SJCRH30 (cell line): ENCODE data around the gene ZBTB38. TPM values are rescaled to one million over a fixed set of nuclear protein-coding genes. Genes with fewer than 3 reads are reported as not detected.

ENCODE experiments used
- DNase-seq, 2 experiments: peaks; one replicate each; pipeline ENCODE4 v3.0.0-alpha.2; 2015 to 2020
- H3K27ac ChIP-seq: fragments of 250-450 bp; sonication (Bioruptor Pico); 2 replicates; pipeline ENCODE4 v1.5.1; 2020; ENCODE audit warnings: mild to moderate bottlenecking, moderate library complexity
- H3K27me3 ChIP-seq: fragments of 250-450 bp; sonication (Bioruptor Pico); 2 replicates; pipeline ENCODE4 v1.5.1; 2020; ENCODE audit warnings: mild to moderate bottlenecking, moderate library complexity
- H3K36me3 ChIP-seq: fragments of 250-450 bp; sonication (Bioruptor Pico); 2 replicates; pipeline ENCODE4 v1.5.1; 2020; ENCODE audit warnings: mild to moderate bottlenecking, moderate library complexity
- H3K4me1 ChIP-seq: fragments of 250-450 bp; sonication (Bioruptor Pico); 2 replicates; pipeline ENCODE4 v1.5.1; 2020; ENCODE audit warnings: mild to moderate bottlenecking, moderate library complexity
- H3K4me3 ChIP-seq: fragments of 250-450 bp; sonication (Bioruptor Pico); 2 replicates; pipeline ENCODE4 v1.5.1; 2020; ENCODE audit warnings: mild to moderate bottlenecking, moderate library complexity
- H3K9me3 ChIP-seq: fragments of 250-450 bp; sonication (Bioruptor Pico); replicated peaks from 2 replicates; pipeline ENCODE4 v1.5.1; 2020; ENCODE audit warnings: mild to moderate bottlenecking, moderate library complexity
- total RNA-seq: library from RNA; depleted of rRNA; stranded (reverse); fragments of >200 nt; shearing (Covaris generic); gene quantifications from 2 replicates; pipeline ENCODE4 v1.2.3, GENCODE V29; 2014

Gene ZBTB38
- total RNA-seq, 1 experiment from 2014 or later: 36.1 TPM

DNA sequence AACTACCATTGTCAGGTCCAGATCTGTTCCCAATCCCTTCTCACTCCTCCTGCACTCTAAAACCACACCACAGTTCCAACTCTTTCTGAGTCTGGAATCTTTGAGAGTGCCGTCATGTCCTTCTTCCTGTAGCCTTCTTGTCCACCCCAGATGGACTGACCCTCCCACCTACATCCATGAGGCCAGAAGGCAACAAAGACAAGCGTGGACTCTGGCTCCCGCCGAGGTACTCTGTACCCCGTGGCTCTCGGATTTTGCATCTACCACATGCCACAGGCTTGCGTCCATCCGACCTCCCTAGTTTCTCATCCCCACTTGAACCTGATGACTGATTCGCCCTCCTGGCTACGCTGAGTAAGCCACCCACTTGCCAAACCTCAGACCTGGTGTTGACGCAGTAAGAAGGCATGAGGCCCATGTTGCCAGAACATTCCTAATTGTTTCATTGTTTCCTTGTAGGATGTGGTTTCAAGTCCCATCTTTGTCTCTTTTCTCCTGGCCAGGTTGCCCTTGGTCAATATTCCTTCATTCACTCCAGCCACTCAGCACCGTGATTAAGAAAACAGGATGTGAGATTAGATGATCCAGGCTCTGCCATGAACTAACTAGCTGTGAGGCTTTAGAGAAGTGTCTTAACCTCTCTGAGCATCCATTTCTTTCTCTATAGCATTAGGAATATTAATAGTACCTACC is 1.1 kb upstream of the ZBTB38 start:
- Histone ChIP-seq H3K27me3 (no peaks in the 10 kb centered on the region), H3K27ac (peak overlapping the region; percentile 97), H3K36me3 (peaks cover 6% of the 10 kb centered on the region), H3K9me3 (no peaks in the 10 kb centered on the region), H3K4me3 (no peak overlapping the region), H3K4me1 (peaks cover 35% of the 10 kb centered on the region)
- peak in 1 of 2 experiments; percentile 14 for DNase-seq

DNA sequence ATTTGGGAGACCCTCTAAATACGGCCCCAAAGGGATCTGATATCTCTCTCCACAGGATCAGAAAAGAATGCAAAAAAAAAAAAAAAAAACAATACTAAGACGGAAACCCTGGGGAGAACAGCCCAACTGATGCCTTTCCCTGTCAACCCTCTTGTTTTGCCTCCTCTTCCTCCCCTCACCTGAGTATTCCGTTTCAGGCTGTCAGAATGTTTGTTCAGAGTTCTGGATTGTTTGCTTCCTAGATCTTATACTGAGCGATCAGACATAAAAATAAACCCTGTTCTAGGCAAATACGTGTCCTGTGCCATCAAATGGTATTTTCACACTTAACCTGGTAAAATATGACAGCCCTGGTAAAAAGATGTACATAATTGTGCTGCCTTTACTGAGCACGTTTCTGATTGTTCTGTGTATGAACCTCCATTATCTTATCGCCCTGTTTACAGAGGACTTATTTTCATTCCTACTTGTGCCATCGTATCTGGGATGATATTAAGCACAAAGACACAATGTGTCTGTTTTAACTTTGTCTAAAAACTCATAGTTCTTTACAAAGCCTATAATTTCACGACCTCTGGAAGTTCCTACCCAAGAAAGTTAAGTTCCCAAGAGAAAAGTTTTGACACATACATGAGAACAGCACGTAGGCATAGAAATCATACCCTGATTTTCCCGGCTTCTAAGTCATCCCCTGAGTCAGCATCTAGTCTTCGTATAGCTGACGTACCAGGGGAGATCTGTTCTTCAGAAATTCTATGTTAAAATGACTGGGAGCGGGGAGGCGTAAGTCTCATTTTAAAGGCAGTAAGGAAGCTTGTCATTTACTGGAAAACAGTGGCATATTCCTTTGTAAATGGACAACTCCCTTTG is 856 bp downstream of the ZBTB38 start:
- Histone ChIP-seq H3K36me3 (peaks cover 14% of the 10 kb centered on the region), H3K27me3 (no peaks in the 10 kb centered on the region), H3K4me3 (peak overlapping the region; percentile 56), H3K27ac (peak overlapping the region; percentile 97), H3K4me1 (peaks cover 35% of the 10 kb centered on the region), H3K9me3 (no peaks in the 10 kb centered on the region)
- peak in 1 of 2 experiments; percentile 20 for DNase-seq

DNA sequence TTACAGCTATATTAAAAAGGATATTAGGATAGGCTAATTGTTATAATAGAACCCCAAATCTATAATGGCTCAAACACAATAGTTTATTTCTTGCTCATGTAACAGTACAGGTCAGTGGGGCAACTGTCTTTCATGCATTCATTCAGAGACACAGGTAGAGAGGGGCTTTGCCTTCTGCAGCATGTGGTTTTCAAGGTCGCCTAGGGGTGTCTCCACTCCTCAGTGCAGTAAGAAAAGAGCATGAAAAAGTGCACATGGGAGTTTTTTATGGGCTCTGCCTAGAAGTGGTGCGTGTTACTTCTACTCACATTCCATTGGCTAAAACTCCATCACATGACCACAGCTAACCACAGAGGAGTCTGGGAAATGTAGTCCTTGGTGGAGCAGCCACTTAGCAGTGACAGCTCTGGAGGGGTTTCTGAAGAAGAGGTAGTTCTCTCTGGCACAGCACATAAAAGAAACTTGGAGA is 1.8 kb downstream of the ZBTB38 start:
- H3K4me3 ChIP-seq: peak overlapping the region; percentile 56; the same call in 1 of the 2 replicates
- H3K36me3 ChIP-seq: peaks cover 21% of the 10 kb centered on the region
- no peaks in the 10 kb centered on the region for H3K9me3 ChIP-seq
- peak; percentile 69 to 88 for DNase-seq
- no peaks in the 10 kb centered on the region for H3K27me3 ChIP-seq
- peak overlapping the region; percentile 97 for H3K27ac ChIP-seq
- peaks cover 35% of the 10 kb centered on the region for H3K4me1 ChIP-seq

DNA sequence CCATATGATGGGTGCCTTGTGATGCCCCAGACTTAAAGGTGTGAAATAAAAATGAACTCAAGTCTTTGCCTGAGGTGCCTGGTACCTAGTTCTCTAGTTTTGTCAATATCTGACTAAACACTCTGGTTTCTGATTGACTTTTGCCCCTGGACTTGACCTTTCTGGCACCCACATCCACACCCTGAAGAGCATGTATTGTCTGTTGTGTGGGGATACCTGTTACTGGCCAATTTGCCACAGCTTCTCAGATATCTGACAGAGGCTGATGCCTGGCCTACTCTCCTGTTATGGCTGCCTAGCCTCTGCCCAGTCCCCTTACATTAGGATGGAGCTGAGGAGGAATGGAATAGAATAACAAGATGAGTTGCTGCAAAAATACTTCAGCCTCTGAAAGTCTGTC is 3.6 kb downstream of the ZBTB38 start:
- Histone ChIP-seq H3K27me3 (no peaks in the 10 kb centered on the region), H3K27ac (no peak overlapping the region), H3K4me1 (peaks cover 24% of the 10 kb centered on the region), H3K36me3 (peaks cover 32% of the 10 kb centered on the region), H3K9me3 (no peaks in the 10 kb centered on the region), H3K4me3 (no peak overlapping the region)
- DNase-seq: no peak

DNA sequence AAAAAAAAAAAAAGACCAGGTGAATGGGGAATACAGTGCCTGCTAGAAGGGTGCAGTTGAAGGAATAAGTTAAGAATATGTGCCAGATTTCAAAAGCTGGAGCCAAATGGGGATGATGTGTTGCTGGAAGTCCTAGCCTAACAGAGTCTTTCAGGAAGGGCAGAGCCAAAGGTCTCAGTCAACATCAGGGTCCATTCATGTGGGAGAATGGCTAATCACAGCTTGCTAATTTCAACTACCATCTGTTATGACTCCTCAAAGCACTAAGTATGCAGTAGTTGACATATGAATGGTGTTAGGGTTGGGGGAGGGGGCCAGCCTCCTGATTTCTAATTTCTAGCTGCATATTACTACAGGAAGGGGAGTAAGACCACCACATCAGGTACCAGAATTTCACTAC is 4.4 kb downstream of the ZBTB38 start:
- Histone ChIP-seq H3K4me1 (peaks cover 16% of the 10 kb centered on the region), H3K27me3 (no peaks in the 10 kb centered on the region), H3K36me3 (peaks cover 34% of the 10 kb centered on the region), H3K27ac (no peak overlapping the region), H3K9me3 (no peaks in the 10 kb centered on the region), H3K4me3 (no peak overlapping the region)
- DNase-seq: peak in 1 of 2 experiments; percentile 29

DNA sequence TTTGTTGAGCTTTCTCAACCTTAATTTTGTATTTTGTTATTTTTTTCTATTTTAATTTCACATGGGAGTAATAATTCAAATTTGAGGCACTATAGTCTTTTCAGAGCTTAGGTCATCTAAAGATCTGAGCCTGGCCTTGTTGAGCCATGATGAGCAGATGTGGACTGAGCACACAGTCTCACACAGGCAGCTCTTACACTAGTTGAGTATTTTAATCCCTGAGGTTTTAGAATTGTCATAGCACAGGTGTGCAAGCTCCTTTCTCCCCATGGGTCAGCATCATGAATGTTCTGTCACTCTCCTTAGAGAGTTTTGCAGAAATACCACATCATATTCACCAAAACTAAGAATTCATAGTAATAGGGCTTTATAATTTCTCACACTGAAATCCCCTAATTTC is 4.9 kb downstream of the ZBTB38 start:
- Histone ChIP-seq H3K27me3 (no peaks in the 10 kb centered on the region), H3K4me1 (peaks cover 12% of the 10 kb centered on the region), H3K36me3 (peaks cover 35% of the 10 kb centered on the region), H3K4me3 (no peak overlapping the region), H3K9me3 (no peaks in the 10 kb centered on the region), H3K27ac (no peak overlapping the region)
- peak in 1 of 2 experiments; percentile 7 for DNase-seq

DNA sequence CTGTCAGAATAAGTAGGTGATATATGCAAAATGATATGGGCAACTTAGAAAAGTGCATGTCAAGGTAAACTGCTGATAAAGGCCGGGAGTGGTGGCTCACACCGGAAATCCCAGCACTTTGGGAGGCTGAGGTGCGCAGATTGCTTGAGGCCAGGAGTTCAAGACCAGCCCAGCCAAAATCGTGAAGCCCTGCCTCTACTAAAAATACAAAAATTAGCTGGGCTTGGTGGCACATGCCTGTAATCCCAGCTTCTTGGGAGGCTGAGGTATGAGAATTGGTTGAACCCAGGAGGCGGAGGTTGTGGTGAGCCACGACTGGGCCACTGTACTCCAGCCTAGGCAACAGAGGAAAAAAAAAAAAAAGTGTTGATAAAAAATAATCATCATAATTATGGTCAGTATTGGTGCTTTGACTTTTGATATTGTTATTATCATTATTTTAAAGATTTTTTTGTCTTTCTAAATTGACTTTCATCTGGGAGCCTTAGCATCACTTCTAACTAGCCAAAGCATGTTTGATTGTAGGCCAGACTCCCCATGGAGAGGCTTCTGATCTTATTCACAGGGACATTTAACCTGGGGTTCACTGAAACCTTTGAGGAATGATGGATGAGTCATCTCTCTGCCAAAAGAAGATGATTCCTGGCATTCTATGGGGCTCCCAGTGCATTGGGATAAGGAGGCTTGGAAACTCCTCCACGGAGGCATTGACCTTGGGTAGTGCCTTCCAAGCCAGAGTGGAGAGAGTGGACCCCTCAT is 5.6 kb downstream of the ZBTB38 start:
- H3K27ac ChIP-seq: no peak overlapping the region
- H3K4me1 ChIP-seq: peaks cover 12% of the 10 kb centered on the region
- H3K27me3 ChIP-seq: no peaks in the 10 kb centered on the region
- peaks cover 37% of the 10 kb centered on the region for H3K36me3 ChIP-seq
- H3K4me3 ChIP-seq: no peak overlapping the region
- H3K9me3 ChIP-seq: no peaks in the 10 kb centered on the region
- no peak for DNase-seq

DNA sequence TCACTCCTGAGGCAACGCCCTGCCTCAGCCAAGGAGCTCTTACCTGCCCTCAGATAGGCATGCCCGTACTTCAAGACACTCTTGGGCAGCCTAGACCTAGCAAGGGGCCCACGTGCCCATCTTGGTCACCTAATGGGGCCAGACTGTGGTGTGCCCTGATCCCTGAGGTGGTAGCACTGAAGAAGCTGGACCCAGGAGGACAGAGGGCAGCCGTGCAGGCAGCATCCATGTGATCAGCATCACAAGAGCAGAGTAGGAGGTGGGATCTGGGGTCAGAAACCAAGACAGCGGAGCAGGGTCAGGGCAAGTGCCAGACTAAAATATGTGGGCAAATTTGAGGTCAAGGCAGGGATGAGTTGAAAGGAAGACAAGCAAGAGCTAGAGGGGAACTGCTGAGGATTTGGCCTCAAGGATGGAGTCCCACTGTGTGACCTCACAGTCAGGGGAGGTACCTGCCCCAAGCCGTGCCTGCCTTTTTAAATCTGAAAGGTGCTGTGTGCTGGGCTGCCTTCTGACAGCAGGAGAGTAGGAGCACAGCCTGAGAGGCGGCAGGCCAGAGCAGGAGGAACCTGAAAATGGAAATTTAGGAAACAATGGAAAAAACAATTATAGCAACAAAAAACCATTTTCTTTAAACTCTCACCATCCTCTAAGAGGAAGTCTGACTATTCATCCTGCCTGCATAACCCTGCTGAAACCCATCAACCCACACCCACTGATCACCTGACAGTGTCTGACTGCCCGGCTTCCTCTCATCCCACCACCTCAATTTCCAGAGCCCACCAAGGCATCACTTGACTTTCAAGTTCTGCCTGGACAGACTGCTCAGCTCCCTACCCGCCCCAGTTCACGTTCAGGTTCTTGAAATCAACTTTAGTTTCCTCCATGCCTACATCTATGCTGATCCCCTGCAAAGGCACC is 7.3 kb downstream of the ZBTB38 start:
- H3K27me3 ChIP-seq: no peaks in the 10 kb centered on the region
- no peak overlapping the region for H3K27ac ChIP-seq
- no peak overlapping the region for H3K4me3 ChIP-seq
- peaks cover 33% of the 10 kb centered on the region for H3K36me3 ChIP-seq
- no peaks in the 10 kb centered on the region for H3K9me3 ChIP-seq
- no peaks in the 10 kb centered on the region for H3K4me1 ChIP-seq
- DNase-seq: no peak

DNA sequence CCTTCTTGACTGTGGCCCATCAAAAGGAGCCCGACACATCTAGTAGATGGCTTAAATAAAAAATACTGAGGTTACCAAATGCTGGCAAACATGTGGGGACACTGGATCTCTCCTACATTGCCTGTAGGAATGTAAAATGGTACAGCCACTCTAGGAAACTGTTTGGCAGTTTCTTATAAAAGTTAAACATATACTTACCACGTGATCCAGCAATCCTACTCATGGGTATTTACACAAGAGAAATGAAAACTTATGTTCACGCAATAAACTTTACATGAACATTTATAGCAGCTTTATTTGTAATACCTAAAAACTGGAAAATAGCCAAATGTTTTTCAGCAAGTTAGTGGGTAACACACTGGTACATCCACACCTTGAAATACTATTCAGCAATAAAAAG is 9.1 kb downstream of the ZBTB38 start:
- no peaks in the 10 kb centered on the region for H3K9me3 ChIP-seq

DNA sequence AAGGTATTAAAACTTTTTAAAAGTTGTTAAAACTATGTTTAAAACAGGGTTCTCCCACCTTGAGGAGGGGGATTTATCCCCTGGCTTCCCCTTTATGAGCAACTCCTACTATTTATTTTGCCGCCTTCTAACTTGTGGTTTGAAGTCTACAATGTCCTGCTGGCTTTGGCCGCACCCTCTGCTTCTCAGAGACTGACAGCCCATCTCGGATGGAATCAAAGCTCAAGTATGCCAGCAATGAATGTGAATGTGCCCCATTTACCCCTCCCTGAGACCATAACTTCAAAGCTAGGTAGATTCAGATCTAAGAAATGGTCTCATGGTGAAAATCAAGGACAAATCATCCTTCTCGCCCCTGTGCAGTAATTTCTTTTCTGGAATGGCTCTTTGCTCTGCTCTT is 10.3 kb downstream of the ZBTB38 start:
- Histone ChIP-seq H3K4me3 (no peak overlapping the region), H3K36me3 (peaks cover 36% of the 10 kb centered on the region), H3K9me3 (no peaks in the 10 kb centered on the region), H3K4me1 (no peaks in the 10 kb centered on the region), H3K27me3 (no peaks in the 10 kb centered on the region), H3K27ac (no peak overlapping the region)
- no peak for DNase-seq

More for the DNA sequence above, 9.1 kb downstream of the ZBTB38 start:
- Histone ChIP-seq H3K27me3 (no peaks in the 10 kb centered on the region), H3K36me3 (peaks cover 37% of the 10 kb centered on the region), H3K4me3 (no peak overlapping the region), H3K27ac (no peak overlapping the region), H3K4me1 (no peaks in the 10 kb centered on the region)
- no peak for DNase-seq

DNA sequence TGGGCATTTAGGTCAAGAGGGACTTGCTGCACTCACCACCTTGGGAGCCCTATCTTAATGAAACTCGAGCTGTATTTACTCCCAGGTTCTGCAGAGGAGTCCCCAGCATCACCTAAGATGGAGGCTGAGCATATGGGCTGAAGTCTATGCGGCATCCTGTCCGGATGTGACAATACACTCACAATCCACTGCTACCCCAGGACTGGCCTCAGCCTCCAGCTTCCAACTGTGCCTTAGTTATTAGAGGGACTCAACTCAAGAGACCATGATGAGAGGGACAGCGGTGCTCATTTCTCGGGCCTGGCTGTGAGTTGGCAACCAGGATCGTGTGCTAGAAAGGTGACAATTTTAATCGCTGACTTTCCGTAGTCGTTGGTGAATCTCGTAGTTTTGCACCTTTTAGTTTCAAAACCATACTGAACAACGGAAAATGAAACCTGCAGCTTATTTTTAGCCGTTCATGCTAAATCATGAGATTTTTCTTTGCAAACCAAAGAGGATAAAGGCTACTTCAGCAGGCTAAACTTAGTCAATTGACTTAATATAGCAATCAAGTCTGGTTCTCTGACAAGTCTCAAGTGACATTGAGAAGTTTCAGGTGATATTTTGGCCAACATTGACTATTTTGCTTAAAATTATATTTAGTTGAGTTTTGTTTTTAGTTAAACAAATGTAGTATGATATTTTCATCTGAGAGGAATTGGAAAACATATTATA is 11.1 kb downstream of the ZBTB38 start:
- H3K9me3 ChIP-seq: no peaks in the 10 kb centered on the region
- no peak overlapping the region for H3K4me3 ChIP-seq
- peaks cover 40% of the 10 kb centered on the region for H3K36me3 ChIP-seq
- no peaks in the 10 kb centered on the region for H3K27me3 ChIP-seq
- DNase-seq: no peak
- H3K4me1 ChIP-seq: no peaks in the 10 kb centered on the region
- no peak overlapping the region for H3K27ac ChIP-seq

DNA sequence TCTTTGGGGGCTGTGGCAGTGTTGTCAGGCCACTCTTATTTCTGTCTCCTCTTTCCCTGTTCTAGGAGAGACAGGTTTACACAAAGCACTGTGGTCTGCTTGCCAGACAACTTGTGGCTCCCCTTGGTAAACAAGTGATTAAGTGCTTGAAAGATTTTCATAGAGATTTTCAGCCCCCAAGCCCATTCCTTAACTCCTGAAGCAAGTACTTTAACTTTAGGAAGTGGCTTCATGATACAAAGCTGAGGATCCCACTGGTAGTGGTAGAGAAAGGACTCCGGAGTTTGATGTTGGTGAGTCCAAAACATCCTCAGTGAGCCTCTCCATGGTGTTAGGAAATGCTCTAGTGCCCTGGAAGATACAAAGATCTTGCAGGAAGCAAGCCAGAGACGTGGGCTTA is 12.0 kb downstream of the ZBTB38 start:
- no peaks in the 10 kb centered on the region for H3K9me3 ChIP-seq
- H3K27ac ChIP-seq: no peak overlapping the region
- DNase-seq: no peak
- H3K27me3 ChIP-seq: no peaks in the 10 kb centered on the region
- no peak overlapping the region for H3K4me3 ChIP-seq
- H3K36me3 ChIP-seq: peaks cover 38% of the 10 kb centered on the region
- no peaks in the 10 kb centered on the region for H3K4me1 ChIP-seq

DNA sequence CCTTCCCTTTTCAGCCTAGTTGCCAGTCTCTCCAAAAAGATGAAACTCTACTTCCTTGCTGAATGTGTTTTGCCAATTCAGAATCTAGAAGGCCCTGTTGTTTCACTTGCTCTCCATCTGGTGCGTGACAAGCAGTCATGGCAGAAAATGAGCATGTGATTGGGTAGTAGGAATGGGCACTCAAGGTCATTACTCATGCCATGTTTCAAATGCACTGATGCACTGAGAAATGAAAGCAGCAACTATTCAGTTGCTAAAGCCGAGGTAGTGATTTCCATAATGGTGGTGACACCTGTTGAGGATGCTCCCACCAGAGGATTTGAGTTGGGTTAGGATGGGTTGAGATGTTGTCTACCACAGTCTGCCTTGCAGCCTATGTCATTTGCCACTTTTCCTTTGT is 12.7 kb downstream of the ZBTB38 start:
- Histone ChIP-seq H3K27me3 (no peaks in the 10 kb centered on the region), H3K27ac (no peak overlapping the region), H3K4me3 (no peak overlapping the region), H3K9me3 (no peaks in the 10 kb centered on the region), H3K4me1 (no peaks in the 10 kb centered on the region), H3K36me3 (peaks cover 35% of the 10 kb centered on the region)
- DNase-seq: no peak
